HFFc6 (cell line): Measurements from ENCODE around the gene TUNAR. TPM values are rescaled to one million over a fixed set of nuclear protein-coding genes. Genes with fewer than 3 reads are reported as not detected.

Source experiments
- DNase-seq: peaks from one replicate; pipeline ENCODE4 v3.0.0-alpha.2; 2018
- H3K27ac Mint-ChIP-seq: 2 replicates; pipeline ENCODE4 v1.8.0; 2020; ENCODE audit warnings: mild to moderate bottlenecking, mixed read lengths
- H3K27me3 Mint-ChIP-seq: 2 replicates; pipeline ENCODE4 v1.8.0; 2021; ENCODE audit warnings: mild to moderate bottlenecking, moderate library complexity, mixed read lengths; ENCODE audit not compliant: insufficient read depth
- H3K36me3 Mint-ChIP-seq: 2 replicates; pipeline ENCODE4 v1.8.0; 2021; ENCODE audit warnings: low read depth, mixed read lengths
- H3K4me1 Mint-ChIP-seq: 2 replicates; pipeline ENCODE4 v1.8.0; 2020; ENCODE audit warnings: low read depth, mixed read lengths
- H3K4me3 Mint-ChIP-seq: 2 replicates; pipeline ENCODE4 v1.8.0; 2020; ENCODE audit warnings: mild to moderate bottlenecking, moderate library complexity, mixed read lengths
- H3K9me3 Mint-ChIP-seq: 2 replicates; pipeline ENCODE4 v1.8.0; 2020; ENCODE audit warnings: mild to moderate bottlenecking, mixed read lengths
- total RNA-seq, 6 experiments: library from RNA; stranded (reverse); fragmentation: NEBNext Ultra II Directional; extraction: Animal tissue kit (Norgen Biotek cat#: 25700); gene quantifications; 2 replicates in 1 of 6; 3 replicates in 5 of 6; pipeline ENCODE4 v1.2.3, GENCODE V29; 2021
- TF ChIP-seq, protein P1 (sequence below): fragments of 200-600 bp; sonication (generic); IDR thresholded peaks from 2 replicates; pipeline ENCODE4 v1.5.0; 2021; ENCODE audit warnings: antibody characterized with exemption, mild to moderate bottlenecking

TUNAR gene
- total RNA-seq, 6 experiments from 2014 or later = not detected

DNA sequence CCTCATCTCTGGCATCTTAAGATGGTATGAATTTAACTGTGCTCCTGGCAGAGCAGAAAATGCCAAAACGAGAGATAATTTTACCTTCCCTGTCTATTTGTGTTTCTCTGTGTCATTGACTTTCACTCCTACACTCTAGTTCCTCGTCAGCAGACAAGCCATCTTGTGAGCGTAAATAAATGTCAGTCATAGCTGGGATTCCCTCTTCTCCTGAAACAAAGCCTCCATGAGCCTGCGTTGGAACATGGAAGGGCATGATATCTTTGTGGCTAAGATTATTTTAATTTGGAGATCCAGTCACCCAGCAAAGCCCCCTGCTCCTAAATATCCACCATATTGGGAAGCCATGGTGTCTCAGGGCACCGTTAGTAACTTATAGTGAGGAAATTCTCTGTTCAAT is 37.8 kb upstream of the TUNAR start:
- DNase-seq = no peak
- Mint-ChIP-seq H3K27ac (no peak overlapping the region), H3K9me3 (peaks cover 23% of the 10 kb centered on the region), H3K27me3 (peaks cover 2% of the 10 kb centered on the region; the same call in 1 of the 2 replicates), H3K36me3 (no peaks in the 10 kb centered on the region), H3K4me1 (no peaks in the 10 kb centered on the region), H3K4me3 (no peak overlapping the region)
- TF ChIP-seq, protein P1, sequence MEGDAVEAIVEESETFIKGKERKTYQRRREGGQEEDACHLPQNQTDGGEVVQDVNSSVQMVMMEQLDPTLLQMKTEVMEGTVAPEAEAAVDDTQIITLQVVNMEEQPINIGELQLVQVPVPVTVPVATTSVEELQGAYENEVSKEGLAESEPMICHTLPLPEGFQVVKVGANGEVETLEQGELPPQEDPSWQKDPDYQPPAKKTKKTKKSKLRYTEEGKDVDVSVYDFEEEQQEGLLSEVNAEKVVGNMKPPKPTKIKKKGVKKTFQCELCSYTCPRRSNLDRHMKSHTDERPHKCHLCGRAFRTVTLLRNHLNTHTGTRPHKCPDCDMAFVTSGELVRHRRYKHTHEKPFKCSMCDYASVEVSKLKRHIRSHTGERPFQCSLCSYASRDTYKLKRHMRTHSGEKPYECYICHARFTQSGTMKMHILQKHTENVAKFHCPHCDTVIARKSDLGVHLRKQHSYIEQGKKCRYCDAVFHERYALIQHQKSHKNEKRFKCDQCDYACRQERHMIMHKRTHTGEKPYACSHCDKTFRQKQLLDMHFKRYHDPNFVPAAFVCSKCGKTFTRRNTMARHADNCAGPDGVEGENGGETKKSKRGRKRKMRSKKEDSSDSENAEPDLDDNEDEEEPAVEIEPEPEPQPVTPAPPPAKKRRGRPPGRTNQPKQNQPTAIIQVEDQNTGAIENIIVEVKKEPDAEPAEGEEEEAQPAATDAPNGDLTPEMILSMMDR = no peak

DNA sequence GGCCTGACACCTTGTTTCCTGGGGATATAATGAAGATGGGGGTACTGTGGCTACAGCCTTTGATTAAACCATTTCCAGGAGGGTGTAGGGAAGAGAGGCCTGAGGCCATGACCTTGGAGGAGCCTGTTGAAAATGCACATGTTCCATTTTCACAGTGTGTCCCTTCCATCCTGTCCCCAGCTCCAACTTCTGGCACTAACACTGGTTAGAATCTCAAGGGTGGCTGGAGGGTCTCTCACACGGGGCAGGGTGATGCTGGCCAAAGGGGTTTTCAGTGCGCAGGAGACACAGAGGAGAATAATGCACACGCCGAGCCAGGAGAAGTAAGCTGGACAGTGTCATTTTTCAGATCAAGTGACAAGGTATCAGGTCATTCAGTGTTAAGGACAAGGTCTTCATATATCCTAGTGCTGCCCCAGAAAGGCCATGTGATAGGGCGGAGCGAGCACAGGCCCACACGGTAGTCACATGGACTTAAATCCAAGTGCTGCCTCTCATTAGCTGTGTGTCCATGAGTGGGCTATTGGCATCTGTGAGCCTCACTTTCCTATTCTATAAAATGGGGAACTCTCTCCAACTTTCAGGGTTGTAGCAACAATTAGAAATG is 36.4 kb upstream of the TUNAR start:
- Mint-ChIP-seq H3K36me3 (no peaks in the 10 kb centered on the region), H3K27me3 (peaks cover 2% of the 10 kb centered on the region; the same call in 1 of the 2 replicates), H3K9me3 (peaks cover 23% of the 10 kb centered on the region), H3K4me1 (no peaks in the 10 kb centered on the region), H3K27ac (no peak overlapping the region), H3K4me3 (no peak overlapping the region)
- no peak for DNase-seq
- TF ChIP-seq, protein P1 = no peak

DNA sequence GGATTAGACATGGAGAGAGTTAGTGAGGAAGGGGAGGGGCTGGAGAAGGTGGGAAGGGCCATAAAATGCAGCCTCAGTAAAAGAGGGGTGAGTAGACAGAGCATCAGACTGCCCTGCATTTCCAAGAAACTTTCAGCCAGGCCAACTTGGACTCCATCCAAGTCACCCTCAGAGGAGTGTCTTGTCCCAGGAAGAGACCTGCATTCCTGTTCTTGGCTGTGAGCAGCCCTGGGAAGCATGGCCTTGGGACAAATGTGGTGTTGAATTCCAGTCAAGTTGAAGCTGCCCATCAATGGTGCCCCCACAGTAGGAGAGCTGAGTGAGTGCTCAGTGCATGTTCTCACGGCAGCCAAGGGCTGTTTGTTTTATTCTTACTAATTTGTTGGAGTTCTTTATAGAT is 35.0 kb upstream of the TUNAR start:
- Mint-ChIP-seq H3K36me3 (no peaks in the 10 kb centered on the region), H3K9me3 (peaks cover 13% of the 10 kb centered on the region), H3K27ac (no peak overlapping the region), H3K27me3 (peaks cover 2% of the 10 kb centered on the region; the same call in 1 of the 2 replicates), H3K4me1 (no peaks in the 10 kb centered on the region), H3K4me3 (no peak overlapping the region)
- DNase-seq = no peak
- TF ChIP-seq, protein P1 = no peak

DNA sequence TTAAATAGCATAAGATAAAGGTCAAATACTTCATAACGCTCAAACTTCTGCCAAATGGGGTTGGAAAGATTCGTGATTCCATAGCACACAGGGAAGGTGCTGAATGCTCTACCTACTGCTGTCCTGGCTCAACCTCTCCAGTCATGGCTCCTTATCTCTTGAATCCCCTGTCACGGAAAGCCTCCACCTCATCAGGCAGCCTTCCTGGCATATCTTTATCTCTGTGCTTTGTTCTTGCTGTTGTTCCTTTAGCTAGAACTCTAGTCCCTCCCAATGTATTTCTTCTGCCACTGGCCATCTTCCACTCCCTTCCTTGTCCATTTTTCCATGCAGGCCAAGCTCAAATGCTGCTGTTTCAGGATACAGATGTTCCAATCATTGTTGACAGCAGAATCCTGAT is 26.9 kb upstream of the TUNAR start:
- Mint-ChIP-seq H3K36me3 (no peaks in the 10 kb centered on the region), H3K4me1 (no peaks in the 10 kb centered on the region), H3K9me3 (peaks cover 9% of the 10 kb centered on the region), H3K27ac (no peak overlapping the region), H3K4me3 (no peak overlapping the region), H3K27me3 (peaks cover 2% of the 10 kb centered on the region)
- TF ChIP-seq, protein P1 = no peak
- DNase-seq = no peak

DNA sequence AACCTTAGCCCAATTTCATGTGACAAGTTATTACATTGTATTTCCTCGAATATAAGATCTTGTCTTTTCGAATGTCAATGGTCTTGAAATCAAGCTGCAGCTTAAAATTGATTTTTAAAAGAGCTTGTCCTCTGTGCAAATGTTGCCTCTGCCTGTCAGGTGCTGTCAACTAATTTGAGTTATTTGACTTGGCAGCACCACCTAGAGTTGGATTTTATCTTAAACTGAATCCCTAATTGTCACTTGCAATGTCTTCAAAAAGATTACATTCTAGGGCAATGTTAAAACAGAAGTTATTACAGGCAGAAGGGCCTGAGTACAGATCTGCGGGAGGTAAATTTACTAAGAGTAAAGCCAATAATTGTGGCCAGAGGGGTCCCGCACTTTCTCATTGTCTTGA is 26.2 kb upstream of the TUNAR start:
- Mint-ChIP-seq H3K27ac (no peak overlapping the region), H3K4me1 (no peaks in the 10 kb centered on the region), H3K27me3 (peaks cover 2% of the 10 kb centered on the region), H3K36me3 (no peaks in the 10 kb centered on the region), H3K9me3 (peaks cover 13% of the 10 kb centered on the region), H3K4me3 (no peak overlapping the region)
- TF ChIP-seq, protein P1 = no peak
- DNase-seq = no peak
